HTR-8/SVneo (cell line): ENCODE data around the gene SH3BP1.
"Not testable (repeated sequence)": the region's sequence is repeated elsewhere in the genome, so short reads cannot be mapped to it uniquely, and the experiment has no call there.

Experiments used
- DNase-seq: peaks from one replicate; pipeline ENCODE4 v3.0.0; 2011; ENCODE audit warnings: low spot score, mixed read lengths; ENCODE audit not compliant: insufficient read length
- FAIRE-seq: peaks from 2 replicates; lab custom pipeline; 2011; peaks lifted over from hg19 to GRCh38; lab: Jason Lieb, UNC

The SH3BP1 gene

DNA sequence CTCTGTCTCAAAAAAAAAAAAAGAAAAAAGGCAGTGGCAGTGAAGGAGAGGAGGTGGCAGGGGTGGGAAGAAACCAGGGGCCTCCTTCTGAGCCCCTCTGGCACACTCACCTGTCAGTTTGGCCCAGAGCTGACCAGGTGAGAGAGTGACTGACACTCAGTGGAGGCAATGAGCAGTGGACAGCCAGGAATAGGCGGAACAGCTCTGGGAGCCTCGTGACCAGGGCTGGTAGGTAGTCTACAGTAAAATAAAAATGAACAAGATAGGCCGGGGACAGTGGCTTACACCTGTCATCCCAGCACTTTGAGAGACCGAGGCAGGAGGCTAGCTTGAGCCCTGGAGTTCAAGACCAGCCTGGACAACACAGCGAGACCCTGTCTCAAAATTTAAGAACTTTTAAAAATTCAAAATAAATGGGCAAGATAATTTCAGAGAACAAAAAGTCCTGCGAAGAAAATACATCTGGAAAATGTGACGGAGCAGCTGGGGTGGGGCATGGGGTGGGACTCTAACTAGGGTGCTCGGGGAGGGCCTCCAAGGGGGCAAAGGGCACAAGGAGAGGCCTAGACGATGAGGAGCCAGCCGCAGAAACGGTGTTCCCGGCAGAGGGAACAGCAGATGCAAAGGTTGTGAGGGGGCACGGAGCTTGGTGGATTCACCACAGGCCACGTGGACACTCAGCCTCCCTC is 15.2 kb downstream of the SH3BP1 start:
- no peak for FAIRE-seq
- DNase-seq, result no peak

DNA sequence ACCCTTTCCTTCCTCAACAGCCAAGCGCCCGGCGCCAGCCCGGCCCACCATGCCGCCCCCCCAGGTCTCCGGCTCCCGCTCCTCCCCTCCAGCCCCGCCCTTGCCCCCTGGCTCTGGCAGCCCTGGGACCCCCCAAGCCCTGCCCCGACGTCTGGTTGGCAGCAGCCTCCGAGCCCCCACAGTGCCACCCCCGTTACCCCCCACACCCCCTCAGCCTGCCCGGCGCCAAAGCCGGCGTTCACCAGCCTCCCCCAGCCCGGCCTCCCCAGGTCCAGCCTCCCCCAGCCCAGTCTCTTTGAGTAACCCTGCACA is 15.7 kb downstream of the SH3BP1 start:
- FAIRE-seq (no peak), DNase-seq (no peak)

DNA sequence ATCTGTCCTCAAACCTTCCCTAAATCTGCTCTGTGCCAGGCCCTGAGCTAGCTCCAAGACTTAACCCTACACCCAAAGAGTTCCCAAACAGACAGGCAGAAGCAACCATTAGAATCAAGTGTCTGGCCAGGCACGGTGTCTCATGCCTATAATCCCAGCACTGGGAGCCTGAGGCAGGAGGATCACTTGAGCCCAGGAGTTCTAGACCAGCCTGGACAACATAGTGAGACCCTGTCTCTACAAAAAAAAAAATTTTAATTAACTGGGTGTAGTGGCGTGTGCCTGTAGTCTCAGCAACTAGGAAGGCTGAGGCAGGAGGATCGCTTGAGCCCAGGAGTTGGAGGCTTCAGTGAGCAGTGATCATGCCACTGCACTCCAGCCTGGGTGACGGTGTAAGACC is 17.1 kb downstream of the SH3BP1 start:
- DNase-seq, FAIRE-seq: not testable (repeated sequence)

DNA sequence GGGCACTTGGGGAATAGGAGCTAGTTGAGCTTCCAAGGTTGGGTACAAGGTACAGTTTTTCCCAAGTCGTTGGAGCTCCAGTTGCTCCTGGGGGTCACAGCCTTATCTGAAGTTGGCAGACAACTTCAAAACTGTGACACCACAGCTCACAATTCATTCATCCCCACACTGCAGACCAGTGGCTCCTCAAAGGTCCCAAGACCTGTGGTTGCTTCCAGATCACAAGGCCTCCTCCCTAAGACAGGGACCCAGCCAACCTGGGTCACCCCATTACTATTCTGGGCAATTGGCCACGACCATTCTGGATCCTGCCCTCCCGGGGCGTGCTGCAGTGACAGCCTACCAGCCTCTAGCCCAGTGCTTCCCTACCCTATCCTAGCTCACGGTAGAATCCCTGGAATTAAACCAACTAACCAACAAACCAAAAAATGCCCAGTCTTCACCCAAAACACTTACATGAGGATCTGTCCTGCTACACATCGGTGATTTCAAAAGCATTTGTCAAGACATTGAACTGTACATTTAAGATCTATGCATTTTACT is 18.2 kb downstream of the SH3BP1 start:
- no peak for DNase-seq
- no peak for FAIRE-seq

DNA sequence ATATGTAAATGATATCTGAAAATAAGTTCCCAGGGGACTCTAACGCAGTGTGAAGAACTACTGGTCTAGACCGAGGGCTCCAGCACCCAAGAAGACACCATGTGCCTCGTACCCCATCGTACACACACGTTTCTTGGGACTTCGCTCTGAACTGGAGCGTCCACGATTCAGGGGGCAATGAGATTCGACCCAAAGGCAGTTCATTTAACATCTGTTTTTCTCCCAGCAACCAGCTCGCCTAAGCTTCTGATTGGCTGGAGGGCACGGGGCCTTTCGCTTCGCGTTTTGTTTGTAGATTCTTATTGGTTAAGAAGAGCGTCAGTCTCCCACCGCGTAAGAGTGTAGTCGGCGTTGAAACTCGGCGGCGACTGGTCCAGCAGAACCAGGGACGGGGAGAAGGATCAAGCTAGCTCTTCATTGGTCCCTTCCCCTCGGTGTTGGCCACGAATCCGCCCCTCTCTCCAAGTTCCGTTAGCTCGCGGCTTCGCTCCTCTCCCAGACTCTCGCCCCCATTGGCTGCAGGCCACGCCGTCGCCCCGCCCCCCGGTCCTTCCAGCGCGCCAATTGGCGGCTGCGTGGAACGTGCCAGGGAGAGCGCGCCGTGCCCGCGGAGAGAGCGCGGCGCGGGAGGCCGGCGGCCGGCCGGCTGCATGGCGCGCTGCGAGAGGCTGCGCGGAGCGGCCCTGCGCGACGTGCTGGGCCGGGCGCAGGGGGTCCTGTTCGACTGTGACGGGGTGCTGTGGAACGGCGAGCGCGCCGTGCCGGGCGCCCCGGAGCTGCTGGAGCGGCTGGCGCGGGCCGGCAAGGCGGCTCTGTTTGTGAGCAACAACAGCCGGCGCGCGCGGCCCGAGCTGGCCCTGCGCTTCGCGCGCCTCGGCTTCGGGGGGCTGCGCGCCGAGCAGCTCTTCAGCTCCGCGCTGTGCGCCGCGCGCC is 18.9 kb downstream of the SH3BP1 start, which contains the start of gene PDXP:
Gene PDXP (plus strand): TSS at position 591 of the 933 bp plus-strand sequence. CDS start 60 bp downstream, at position 651.
- FAIRE-seq, result peak; percentile 77
- peak; percentile 96 for DNase-seq

DNA sequence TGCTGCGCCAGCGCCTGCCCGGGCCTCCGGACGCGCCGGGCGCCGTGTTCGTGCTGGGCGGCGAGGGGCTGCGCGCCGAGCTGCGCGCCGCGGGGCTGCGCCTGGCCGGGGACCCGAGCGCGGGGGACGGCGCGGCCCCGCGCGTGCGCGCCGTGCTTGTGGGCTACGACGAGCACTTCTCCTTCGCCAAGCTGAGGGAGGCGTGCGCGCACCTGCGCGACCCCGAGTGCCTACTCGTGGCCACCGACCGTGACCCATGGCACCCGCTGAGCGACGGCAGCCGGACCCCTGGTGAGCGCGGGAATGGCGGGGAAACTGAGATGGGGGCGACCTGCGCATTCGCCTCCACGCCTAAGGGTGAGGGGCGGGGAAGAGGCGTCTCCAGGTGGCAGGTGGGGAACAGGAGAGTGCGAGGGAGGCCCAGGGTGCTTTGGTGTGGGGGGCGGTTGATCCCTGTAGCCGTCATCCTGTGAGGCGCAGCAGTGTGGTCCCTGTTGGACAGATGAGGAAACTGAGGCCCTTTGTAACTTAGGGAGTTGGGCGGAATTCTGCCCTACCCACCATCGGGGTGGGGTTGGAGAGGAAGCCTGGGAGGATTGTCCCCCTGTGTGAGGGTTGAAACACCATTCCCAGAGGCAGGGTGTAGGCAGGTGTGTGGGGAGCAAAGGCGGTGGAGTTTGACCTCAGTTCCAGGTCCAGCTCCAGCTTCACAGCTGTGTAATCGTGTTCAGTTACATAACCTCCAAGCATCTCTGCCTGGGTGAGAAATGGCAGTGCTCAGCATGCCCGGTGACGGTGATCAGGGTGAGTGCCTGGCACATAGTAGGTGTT is 19.8 kb downstream of the SH3BP1 start:
- no peak for FAIRE-seq
- no peak for DNase-seq

DNA sequence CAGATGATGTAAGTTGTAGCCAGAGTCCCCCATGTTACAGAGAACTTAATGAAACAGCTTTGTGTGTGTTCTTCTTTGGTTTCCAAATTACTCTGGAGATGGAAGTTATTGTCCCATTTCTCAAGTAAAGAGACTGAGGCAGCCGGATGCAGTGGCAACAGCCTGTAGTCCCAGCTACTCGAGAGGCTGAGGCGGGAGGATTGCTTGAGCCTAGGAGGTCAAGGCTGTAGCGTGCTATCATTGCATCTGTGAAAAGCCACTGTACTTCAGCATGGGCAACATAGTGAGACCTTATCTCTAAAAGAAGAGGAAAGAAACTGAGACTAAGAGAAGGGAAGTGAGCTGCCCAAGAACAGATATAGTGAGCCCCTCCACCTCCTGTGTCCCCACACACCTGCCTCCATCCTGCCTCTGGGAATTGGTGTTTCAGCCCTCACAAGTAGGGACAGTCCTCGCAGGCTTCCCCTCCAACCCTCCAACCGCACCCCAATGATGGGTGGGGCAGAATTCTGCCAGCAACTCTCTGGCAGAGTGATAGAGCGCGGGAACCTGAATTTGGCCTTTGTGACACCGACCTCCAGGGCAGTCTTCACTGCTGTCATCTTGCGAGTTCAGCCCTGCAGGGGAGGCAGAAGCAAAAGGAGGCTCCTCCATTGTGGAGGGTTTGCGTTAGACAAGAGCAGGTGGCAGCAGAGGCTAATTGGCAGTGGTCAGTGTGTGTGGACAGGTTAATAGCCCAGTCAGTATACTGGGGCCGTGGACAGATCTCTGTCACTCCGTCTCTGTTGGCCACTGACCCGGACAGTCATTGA is 20.6 kb downstream of the SH3BP1 start:
- no peak for FAIRE-seq

DNA sequence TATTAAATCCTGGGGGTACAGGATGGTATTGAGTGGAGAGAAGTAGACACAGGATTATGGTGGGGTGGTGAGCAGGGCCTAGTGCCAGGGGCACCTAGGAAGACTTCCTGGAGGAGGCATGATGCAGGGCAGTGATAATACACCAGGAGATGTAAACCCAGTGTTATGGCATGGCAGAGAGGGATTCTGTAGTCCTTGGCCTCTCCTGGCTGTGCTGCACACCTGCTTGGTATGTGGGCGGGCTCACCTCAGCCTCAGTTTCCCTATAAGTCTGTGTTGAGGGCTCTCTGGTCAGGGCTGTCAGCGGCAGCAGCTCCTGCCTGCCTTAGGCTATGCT is 21.2 kb downstream of the SH3BP1 start:
- no peak for FAIRE-seq
- no peak for DNase-seq

More for the DNA sequence above, 20.6 kb downstream of the SH3BP1 start:
- DNase-seq, result no peak

DNA sequence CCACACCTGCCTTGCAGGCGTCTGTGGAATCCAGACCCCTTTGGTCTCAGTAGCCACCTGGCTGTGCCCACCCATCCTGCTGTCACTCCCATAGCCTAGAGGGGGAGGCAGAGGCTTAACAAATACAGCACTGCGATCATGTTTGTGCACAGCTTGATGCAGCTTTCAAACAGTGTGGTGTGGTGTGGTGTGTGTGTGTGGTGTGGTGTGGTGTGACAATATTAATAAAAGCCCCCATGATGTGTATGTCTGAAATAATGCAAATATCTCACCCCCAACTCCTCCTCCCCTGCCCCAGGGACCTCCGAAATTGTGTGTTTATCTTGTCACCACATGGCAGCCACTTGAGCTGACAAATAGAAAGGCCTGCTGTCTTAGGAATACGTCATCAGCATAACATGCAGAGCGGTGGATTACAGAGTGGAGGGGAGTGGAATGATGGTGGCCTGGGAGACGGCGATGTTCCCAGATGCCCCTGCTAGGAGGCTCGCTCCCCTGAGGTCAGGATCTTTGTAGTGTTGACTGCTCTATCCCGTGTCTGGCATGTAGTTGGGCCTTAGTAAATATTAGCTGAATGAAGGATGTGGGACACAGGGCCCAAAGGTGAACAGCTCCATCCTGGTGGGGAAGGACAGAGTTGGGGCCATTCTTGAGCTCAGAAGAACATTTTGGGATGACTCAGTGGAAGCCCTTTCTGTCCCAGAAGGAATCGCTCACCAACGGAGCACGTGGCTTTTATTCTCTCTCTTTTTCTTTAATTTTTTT is 21.9 kb downstream of the SH3BP1 start:
- no peak for DNase-seq
- no peak for FAIRE-seq

DNA sequence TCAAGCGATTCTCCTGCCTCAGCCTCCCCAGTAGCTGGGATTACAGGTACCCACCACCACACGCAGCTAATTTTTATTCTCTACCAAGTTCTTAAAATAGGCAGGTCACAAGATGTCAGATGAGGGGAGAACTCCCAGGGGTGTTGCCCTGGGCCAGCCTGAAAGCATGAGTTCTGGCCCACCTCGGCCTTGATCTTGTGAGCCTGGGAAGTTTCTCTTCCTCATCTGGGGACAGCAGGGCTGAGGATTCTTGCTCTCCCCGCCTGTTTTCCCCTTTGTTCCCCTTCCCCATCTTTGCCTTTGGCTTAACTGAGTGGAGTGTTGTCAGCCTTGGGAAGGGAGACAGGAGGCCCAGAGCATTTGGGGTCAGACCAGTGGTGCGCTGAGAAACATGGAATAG is 22.6 kb downstream of the SH3BP1 start:
- FAIRE-seq (no peak), DNase-seq (no peak)

DNA sequence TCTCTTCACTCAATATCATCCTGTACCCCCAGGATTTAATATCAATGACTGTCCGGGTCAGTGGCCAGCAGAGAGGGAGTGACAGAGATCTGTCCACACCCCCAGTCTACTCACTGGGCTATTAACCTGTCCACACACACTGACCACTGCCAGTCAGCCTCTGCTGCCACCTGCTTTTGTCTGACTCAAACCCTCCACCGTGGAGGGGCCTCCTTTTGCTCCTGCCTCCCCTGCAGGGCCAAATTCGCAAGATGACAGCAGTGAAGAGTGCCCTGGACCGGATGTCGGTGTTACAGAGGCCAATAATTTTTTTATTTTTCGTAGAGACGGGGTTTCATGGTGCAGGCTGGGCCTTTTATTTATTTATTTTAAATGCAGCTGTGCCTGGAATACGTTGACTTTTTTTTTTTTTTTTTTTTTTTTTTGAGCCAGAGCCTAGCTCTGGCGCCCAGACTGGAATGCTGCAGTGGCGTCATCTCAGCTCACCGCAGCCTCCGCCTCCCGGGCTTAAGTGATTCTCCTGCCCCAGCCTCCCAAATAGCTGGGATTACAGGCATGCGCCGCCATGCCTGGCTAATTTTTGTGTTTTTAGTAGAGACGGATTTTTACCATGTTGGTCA is 24.2 kb downstream of the SH3BP1 start:
- DNase-seq (no peak), FAIRE-seq (no peak)

DNA sequence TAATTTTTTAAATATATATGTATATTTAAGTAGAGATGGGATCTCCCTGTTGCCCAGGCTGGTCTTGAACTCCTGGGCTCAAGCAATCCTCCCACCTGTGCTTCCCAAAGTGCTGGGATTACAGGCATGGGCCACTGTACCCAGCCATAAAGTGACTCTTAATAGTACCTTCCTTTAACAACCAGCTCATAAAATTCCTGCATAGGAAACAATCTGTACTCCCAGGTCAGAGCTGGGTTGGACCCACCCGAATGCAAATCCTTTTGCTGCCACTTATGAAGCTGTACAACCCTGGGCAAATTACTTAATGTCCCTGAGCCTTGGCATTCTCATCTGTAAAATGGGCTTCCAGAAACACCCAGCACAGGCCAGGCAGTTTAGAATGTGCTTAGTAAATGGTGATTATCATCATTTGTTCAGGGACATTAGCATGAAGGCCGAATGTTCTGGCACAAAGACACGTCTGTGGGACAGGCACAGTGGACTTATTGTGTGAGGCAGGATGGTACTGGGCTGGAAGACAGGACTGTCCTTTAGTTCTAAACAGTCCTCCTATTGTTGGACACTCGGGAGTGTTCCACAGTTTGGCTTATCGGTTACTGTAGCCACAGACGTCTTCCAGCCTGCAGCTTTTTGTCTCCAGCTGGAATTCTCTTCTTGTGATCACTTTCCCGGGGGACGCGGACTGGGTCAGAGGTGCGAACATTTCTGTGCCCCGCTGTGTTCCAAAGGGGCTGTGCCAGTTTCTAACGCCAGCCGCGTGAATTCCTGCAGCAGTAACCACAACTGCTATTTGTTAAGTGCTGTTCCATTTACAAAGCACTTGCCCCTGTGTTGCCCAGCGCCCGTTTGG is 25.0 kb downstream of the SH3BP1 start:
- DNase-seq (no peak), FAIRE-seq (no peak)

DNA sequence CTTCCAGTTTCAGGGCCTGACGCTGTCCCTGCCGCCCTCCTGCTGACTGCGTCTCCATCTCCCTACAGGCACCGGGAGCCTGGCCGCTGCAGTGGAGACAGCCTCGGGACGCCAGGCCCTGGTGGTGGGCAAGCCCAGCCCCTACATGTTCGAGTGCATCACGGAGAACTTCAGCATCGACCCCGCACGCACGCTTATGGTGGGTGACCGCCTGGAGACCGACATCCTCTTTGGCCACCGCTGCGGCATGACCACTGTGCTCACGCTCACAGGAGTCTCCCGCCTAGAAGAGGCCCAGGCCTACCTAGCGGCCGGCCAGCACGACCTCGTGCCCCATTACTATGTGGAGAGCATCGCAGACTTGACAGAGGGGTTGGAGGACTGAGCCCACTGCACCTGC is 26.0 kb downstream of the SH3BP1 start:
- DNase-seq, result no peak

DNA sequence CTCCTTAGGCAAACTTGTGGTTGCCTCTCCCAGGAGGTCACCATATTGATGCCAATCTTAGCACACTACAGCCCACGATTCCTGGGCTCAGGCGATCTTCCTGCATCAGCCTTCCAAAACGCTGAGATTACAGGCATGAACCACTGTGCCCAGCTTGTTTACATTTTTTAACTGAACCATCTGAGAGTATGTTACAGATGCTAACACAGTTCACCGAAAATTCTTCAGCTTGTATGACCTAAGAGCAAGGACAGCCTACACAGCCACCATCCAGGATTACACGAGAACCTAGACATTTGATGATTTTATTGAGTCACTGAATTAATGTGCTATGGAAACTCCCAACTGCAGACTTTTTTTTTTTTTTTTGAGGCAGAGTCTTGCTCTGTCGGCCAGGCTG is 30.1 kb downstream of the SH3BP1 start:
- FAIRE-seq, result no peak
- no peak for DNase-seq

More for the DNA sequence above, 26.0 kb downstream of the SH3BP1 start:
- FAIRE-seq, result no peak

DNA sequence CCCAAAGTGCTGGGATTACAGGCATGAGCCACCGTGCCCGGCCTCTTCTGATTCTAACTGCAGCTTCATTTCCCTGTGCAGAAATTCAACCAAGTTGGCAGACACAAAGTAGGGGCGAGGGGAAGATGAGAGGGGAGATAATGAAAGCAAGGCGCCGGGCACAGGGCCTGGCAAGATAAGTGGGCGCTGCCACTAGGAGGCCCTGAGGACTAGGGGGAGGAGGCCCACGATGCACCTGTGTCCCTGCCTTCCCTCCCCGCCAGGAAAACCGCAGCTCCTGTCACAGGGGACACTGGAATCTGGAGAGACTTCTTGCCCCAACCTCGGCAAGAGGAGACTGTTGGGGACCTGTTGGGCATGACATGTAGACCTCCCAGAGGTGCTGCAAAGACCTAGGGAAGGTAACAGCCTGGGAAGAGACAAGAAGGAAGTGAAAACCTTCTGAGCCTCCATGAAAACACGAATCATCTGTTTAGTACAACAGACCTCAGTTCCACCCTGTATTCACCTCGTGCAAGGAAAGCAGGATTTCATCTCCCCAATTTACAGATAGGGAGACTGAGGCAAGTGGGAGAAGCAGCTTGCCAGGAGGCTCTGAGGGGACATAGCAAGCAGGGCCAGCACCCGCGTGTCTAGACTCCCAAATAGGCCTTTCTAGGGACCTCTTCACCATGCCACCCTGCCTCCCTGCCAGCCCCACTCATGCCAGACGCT is 32.9 kb downstream of the SH3BP1 start:
- FAIRE-seq (no peak), DNase-seq (no peak)

DNA sequence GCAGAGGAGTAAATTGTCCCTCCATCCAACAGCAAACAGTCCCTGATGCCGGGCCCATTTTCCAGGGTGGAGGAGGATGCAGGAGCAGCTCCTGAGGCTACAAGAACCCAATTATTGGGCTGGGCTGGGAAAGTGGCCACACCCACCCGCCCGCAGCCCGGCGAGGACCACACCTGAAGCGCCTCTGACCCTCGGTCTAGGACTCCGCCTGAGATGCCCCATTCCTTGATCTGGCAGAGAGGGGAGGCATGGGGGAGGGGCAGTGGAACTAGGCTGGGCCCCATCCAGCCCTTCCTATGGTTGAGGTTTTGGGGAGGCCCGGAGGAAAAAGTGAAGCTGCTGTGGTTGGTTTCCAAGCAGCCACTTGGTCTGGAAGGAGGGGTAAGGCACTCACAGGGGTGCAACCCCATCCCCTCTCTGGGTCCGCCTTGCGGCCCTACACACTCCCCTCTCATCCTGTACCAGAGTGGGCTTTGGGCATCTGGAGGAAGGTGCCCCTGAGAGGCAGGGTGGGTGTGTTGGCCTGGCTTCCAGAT is 33.5 kb downstream of the SH3BP1 start:
- no peak for DNase-seq
- FAIRE-seq, result no peak

DNA sequence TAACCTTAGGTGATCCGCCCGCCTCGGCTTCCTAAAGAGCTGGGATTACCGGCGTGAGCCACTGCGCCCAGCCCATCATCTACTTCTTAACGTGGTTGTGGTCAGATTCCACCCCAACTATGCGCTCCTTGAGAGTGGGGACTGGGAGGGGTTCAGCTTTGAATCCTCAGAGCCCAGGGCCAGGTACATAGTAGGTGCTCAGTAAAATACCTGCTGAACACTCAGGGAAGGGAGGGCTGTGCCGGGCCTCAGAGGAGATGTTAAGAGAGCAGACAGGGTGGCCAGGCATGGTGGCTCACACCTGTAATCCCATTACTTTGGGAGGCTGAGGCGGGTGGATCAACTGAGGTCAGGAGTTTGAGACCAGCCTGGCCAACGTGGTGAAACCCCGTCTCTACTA is 34.8 kb downstream of the SH3BP1 start:
- DNase-seq (no peak), FAIRE-seq (no peak)
